GM21381 (cell line): ENCODE measurements around the gene BRINP3.

Experiments
- ATAC-seq: cut with Tn5 transposase; IDR thresholded peaks from one replicate; pipeline ENCODE4 v1.9.1; 2021; ENCODE audit warnings: mild to moderate bottlenecking, moderate library complexity; ENCODE audit not compliant: unreplicated experiment

BRINP3 gene

GRCh38 chr1:190193508-190194115, 284.1 kb downstream of the BRINP3 start:
- ATAC-seq: no peak

GRCh38 chr1:190192627-190193026, 285.0 kb downstream of the BRINP3 start:
- no peak for ATAC-seq

- no peak for ATAC-seq
Measured at GRCh38 chr1:190183588-190183987, 294.1 kb downstream of the BRINP3 start.

GRCh38 chr1:190179817-190180216, 297.8 kb downstream of the BRINP3 start:
- ATAC-seq: no peak

- ATAC-seq: no peak
Measured at GRCh38 chr1:190178827-190179226, 298.8 kb downstream of the BRINP3 start.

- no peak for ATAC-seq
Measured at GRCh38 chr1:190177555-190177954, 300.1 kb downstream of the BRINP3 start.

- no peak for ATAC-seq
Measured at GRCh38 chr1:190176776-190177175, 300.9 kb downstream of the BRINP3 start.

GRCh38 chr1:190175320-190175719, 302.3 kb downstream of the BRINP3 start:
- no peak for ATAC-seq

GRCh38 chr1:190172651-190173430, 304.8 kb downstream of the BRINP3 start:
- no peak for ATAC-seq

GRCh38 chr1:190170321-190170720, 307.3 kb downstream of the BRINP3 start:
- no peak for ATAC-seq

- no peak for ATAC-seq
Measured at GRCh38 chr1:190169311-190170067, 308.2 kb downstream of the BRINP3 start.

- ATAC-seq: no peak
Measured at GRCh38 chr1:190168893-190169280, 308.8 kb downstream of the BRINP3 start.

GRCh38 chr1:190168116-190168892, 309.4 kb downstream of the BRINP3 start:
- ATAC-seq: no peak

- ATAC-seq: no peak
Measured at GRCh38 chr1:190159146-190159545, 318.5 kb downstream of the BRINP3 start.

- no peak for ATAC-seq
Measured at GRCh38 chr1:190154744-190155143, 322.9 kb downstream of the BRINP3 start.

GRCh38 chr1:190147616-190148015, 330.0 kb downstream of the BRINP3 start:
- no peak for ATAC-seq

GRCh38 chr1:190144650-190145049, 333.0 kb downstream of the BRINP3 start:
- no peak for ATAC-seq

- no peak for ATAC-seq
Measured at GRCh38 chr1:190140644-190141043, 337.0 kb downstream of the BRINP3 start.

- ATAC-seq: no peak
Measured at GRCh38 chr1:190138702-190139101, 339.0 kb downstream of the BRINP3 start.

- no peak for ATAC-seq
Measured at GRCh38 chr1:190138266-190138665, 339.4 kb downstream of the BRINP3 start.

- no peak for ATAC-seq
Measured at GRCh38 chr1:190129366-190129765, 348.3 kb downstream of the BRINP3 start.
